GM23338 (cell line): ENCODE results near the gene PDE6A. TPM values are rescaled to one million over a fixed set of nuclear protein-coding genes. Genes with fewer than 3 reads are reported as not detected.

Experiments used
- ATAC-seq: fragments of 200-7000 bp; cut with Tn5 transposase; 3 replicates; pipeline ENCODE4 v1.9.1; 2020
- DNase-seq: peaks from one replicate; pipeline ENCODE4 v3.0.0-alpha.2; 2015; ENCODE audit warnings: low spot score
- H2AFZ ChIP-seq: fragments of 200-600 bp; sonication (generic); 2 replicates; pipeline ENCODE4 v1.8.0; 2016; ENCODE audit warnings: antibody characterized with exemption, mild to moderate bottlenecking, moderate library complexity
- H3F3A ChIP-seq: fragments of 200-600 bp; sonication (generic); replicated peaks from 2 replicates; pipeline ENCODE4 v1.8.0; 2017; ENCODE audit warnings: antibody characterized with exemption, mixed run types, low read depth
- H3K27ac ChIP-seq: fragments of 200-600 bp; sonication (generic); 2 replicates; pipeline ENCODE4 v1.6.1; 2016; ENCODE audit warnings: low read depth
- H3K27me3 ChIP-seq: fragments of 200-600 bp; sonication (generic); 2 replicates; pipeline ENCODE4 v1.8.0; 2016; ENCODE audit warnings: mild to moderate bottlenecking, mixed run types, moderate library complexity; ENCODE audit not compliant: insufficient read depth
- H3K36me3 ChIP-seq: fragments of 200-600 bp; sonication (generic); 2 replicates; pipeline ENCODE4 v1.8.0; 2016; ENCODE audit warnings: mild to moderate bottlenecking; ENCODE audit not compliant: insufficient read depth
- H3K4me1 ChIP-seq: fragments of 200-600 bp; sonication (generic); 2 replicates; pipeline ENCODE4 v1.8.0; 2016; ENCODE audit warnings: mild to moderate bottlenecking, moderate library complexity; ENCODE audit not compliant: insufficient read depth
- H3K4me2 ChIP-seq: fragments of 200-600 bp; sonication (generic); 2 replicates; pipeline ENCODE4 v1.7.1; 2017; ENCODE audit warnings: mixed run types
- H3K4me3 ChIP-seq: fragments of 200-600 bp; sonication (generic); 2 replicates; pipeline ENCODE4 v1.6.1; 2016; ENCODE audit warnings: mixed run types
- H3K79me2 ChIP-seq: fragments of 200-600 bp; sonication (generic); replicated peaks from 2 replicates; pipeline ENCODE4 v1.8.0; 2017; ENCODE audit warnings: mild to moderate bottlenecking; ENCODE audit not compliant: insufficient read depth
- H3K9me2 ChIP-seq: fragments of 200-600 bp; sonication (generic); 2 replicates; pipeline ENCODE4 v1.8.0; 2017; ENCODE audit not compliant: insufficient read depth
- H4K20me1 ChIP-seq: fragments of 200-600 bp; sonication (generic); replicated peaks from 2 replicates; pipeline ENCODE4 v1.8.0; 2017; ENCODE audit warnings: mild to moderate bottlenecking; ENCODE audit not compliant: insufficient read depth
- H3K27ac Mint-ChIP-seq: 2 replicates; pipeline ENCODE4 v1.8.0; 2020; ENCODE audit warnings: inconsistent platforms, mild to moderate bottlenecking, moderate library complexity, mixed read lengths
- H3K27me3 Mint-ChIP-seq: 3 replicates; pipeline ENCODE4 v1.8.0; 2022; ENCODE audit warnings: low read depth, mild to moderate bottlenecking, moderate library complexity, mixed read lengths, inconsistent platforms; ENCODE audit not compliant: insufficient read depth, poor library complexity
- H3K36me3 Mint-ChIP-seq: 3 replicates; pipeline ENCODE4 v1.8.0; 2021; ENCODE audit warnings: low read depth, mild to moderate bottlenecking, inconsistent platforms, moderate library complexity, mixed read lengths
- H3K4me1 Mint-ChIP-seq: 3 replicates; pipeline ENCODE4 v1.8.0; 2020; ENCODE audit warnings: mild to moderate bottlenecking, inconsistent platforms, mixed read lengths
- H3K4me3 Mint-ChIP-seq: 3 replicates; pipeline ENCODE4 v1.8.0; 2021; ENCODE audit warnings: moderate library complexity, mild to moderate bottlenecking, inconsistent platforms, mixed read lengths
- H3K9me3 Mint-ChIP-seq: 3 replicates; pipeline ENCODE4 v1.8.0; 2020; ENCODE audit warnings: moderate library complexity, mild to moderate bottlenecking, inconsistent platforms, mixed read lengths
- EZH2 ChIP-seq: fragments of 200-600 bp; sonication (generic); IDR thresholded peaks from one replicate; pipeline ENCODE4 v1.8.0; 2017; ENCODE audit warnings: antibody characterized with exemption, mild to moderate bottlenecking, low read depth; ENCODE audit not compliant: unreplicated experiment
- REST ChIP-seq: IDR thresholded peaks from one replicate; pipeline ENCODE4 v1.6.1; 2018; ENCODE audit warnings: antibody characterized with exemption; ENCODE audit not compliant: unreplicated experiment
- ZNF114 ChIP-seq: fragments of 250-450 bp; sonication (Bioruptor Pico); IDR thresholded peaks from 2 replicates; pipeline ENCODE4 v1.5.0; 2020; ENCODE audit warnings: mild to moderate bottlenecking, moderate library complexity
- ZNF462 ChIP-seq: fragments of 250-450 bp; sonication (Bioruptor Pico); IDR thresholded peaks from 2 replicates; pipeline ENCODE4 v1.5.0; 2020; ENCODE audit warnings: mild to moderate bottlenecking, moderate library complexity
- polyA plus RNA-seq: library from polyadenylated mRNA; unstranded; fragments of >200 nt; fragmentation: Nextera tagmentation; extraction: Ambion mirVana; gene quantifications from 2 replicates; pipeline ENCODE4 v1.2.1, GENCODE V29; 2016
- total RNA-seq: library from RNA; depleted of rRNA; stranded (reverse); fragments of >200 nt; shearing (Covaris generic); gene quantifications from 2 replicates; pipeline ENCODE4 v1.2.3, GENCODE V29; 2014

The PDE6A gene
- total and polyA plus RNA-seq, 2 experiments from 2014 or later, result 0.08 TPM; not detected in 1

- TF ChIP-seq ZNF462 (CRISPR knock-in tag), result no peak
- H3K9me3 Mint-ChIP-seq, result no peaks in the 10 kb centered on the region
- H3K27me3 Mint-ChIP-seq, result peaks cover 8% of the 10 kb centered on the region
- Histone ChIP-seq H3K27ac (no peak overlapping the region), H4K20me1 (no peaks in the 10 kb centered on the region), H3K4me3 (no peak overlapping the region), H3K79me2 (no peaks in the 10 kb centered on the region), H3K4me2 (no peak overlapping the region), H2AFZ (no peak overlapping the region), H3K27me3 (peaks cover 6% of the 10 kb centered on the region), H3K36me3 (no peaks in the 10 kb centered on the region), H3F3A (peaks cover 8% of the 10 kb centered on the region; the same call in 1 of the 2 replicates), H3K9me2 (no peaks in the 10 kb centered on the region), H3K4me1 (peaks cover 10% of the 10 kb centered on the region; the same call in 1 of the 2 replicates)
- H3K4me1 Mint-ChIP-seq, result peaks cover 15% of the 10 kb centered on the region
- ATAC-seq, result no peak
- no peaks in the 10 kb centered on the region for H3K36me3 Mint-ChIP-seq
- no peak overlapping the region for H3K4me3 Mint-ChIP-seq
- no peak overlapping the region for H3K27ac Mint-ChIP-seq
- DNase-seq, result no peak
These were observed 12.1 kb upstream of the PDE6A start for GRCh38 chr5:149956685-149957084.

- ATAC-seq (no peak), DNase-seq (no peak)
- H3K27me3 Mint-ChIP-seq, result peaks cover 1% of the 10 kb centered on the region
- no peak overlapping the region for H3K27ac Mint-ChIP-seq
- Histone ChIP-seq H2AFZ (peak overlapping the region; percentile 66; the same call in 1 of the 2 replicates), H3K36me3 (no peaks in the 10 kb centered on the region), H3F3A (peaks cover 2% of the 10 kb centered on the region; the same call in 1 of the 2 replicates), H3K27ac (no peak overlapping the region), H3K27me3 (no peaks in the 10 kb centered on the region), H3K9me2 (no peaks in the 10 kb centered on the region), H3K4me3 (no peak overlapping the region), H3K4me2 (no peak overlapping the region), H4K20me1 (no peaks in the 10 kb centered on the region), H3K4me1 (peaks cover 4% of the 10 kb centered on the region; the same call in 1 of the 2 replicates), H3K79me2 (no peaks in the 10 kb centered on the region)
- H3K36me3 Mint-ChIP-seq, result no peaks in the 10 kb centered on the region
- H3K4me1 Mint-ChIP-seq, result peaks cover 6% of the 10 kb centered on the region
- H3K9me3 Mint-ChIP-seq, result no peaks in the 10 kb centered on the region
- no peak overlapping the region for H3K4me3 Mint-ChIP-seq
- TF ChIP-seq EZH2 (no peak), REST (no peak), ZNF114 (CRISPR knock-in tag) (no peak)
These were observed 10.2 kb upstream of the PDE6A start for GRCh38 chr5:149954798-149955197.
